SK-N-SH (cell line): ENCODE data around the gene GRB2.

Source experiments
- FOSL2 ChIP-seq: IDR thresholded peaks from 2 replicates; pipeline ENCODE4 v1.4.0; 2012; ENCODE audit warnings: low read depth, mild to moderate bottlenecking, moderate library complexity, borderline replicate concordance
- FOXM1 ChIP-seq: IDR thresholded peaks from 2 replicates; pipeline ENCODE4 v1.4.0; 2012; ENCODE audit warnings: low read depth, mild to moderate bottlenecking
- JUND ChIP-seq: IDR thresholded peaks from 2 replicates; pipeline ENCODE4 v1.4.0; 2012
- POLR2AphosphoS5 ChIP-seq: IDR thresholded peaks from 2 replicates; pipeline ENCODE4 v1.6.1; 2012; ENCODE audit warnings: low read depth, low read length
- RXRA ChIP-seq: IDR thresholded peaks from 2 replicates; pipeline ENCODE4 v1.4.0; 2012; ENCODE audit warnings: low read depth, mild to moderate bottlenecking, borderline replicate concordance
- SIN3A ChIP-seq: IDR thresholded peaks from 2 replicates; pipeline ENCODE4 v1.6.1; 2012; ENCODE audit warnings: low read depth, mild to moderate bottlenecking, low read length, moderate library complexity, borderline replicate concordance
- TCF12 ChIP-seq: IDR thresholded peaks from 2 replicates; pipeline ENCODE4 v1.4.0; 2012
- USF1 ChIP-seq: IDR thresholded peaks from 2 replicates; pipeline ENCODE4 v1.4.0; 2012; ENCODE audit warnings: low read depth, borderline replicate concordance
- TF ChIP-seq, protein P1 (sequence below): fragments of 200-600 bp; sonication (generic); IDR thresholded peaks from 2 replicates; pipeline ENCODE4 v1.6.1; 2017; ENCODE audit warnings: antibody characterized with exemption, mild to moderate bottlenecking, moderate library complexity
- TF ChIP-seq, protein P2 (sequence below): fragments of 150-350 bp; IDR thresholded peaks from 2 replicates; pipeline ENCODE4 v1.6.1; 2017; ENCODE audit warnings: antibody characterized with exemption, low read length, low read depth, borderline replicate concordance

- TF ChIP-seq FOSL2 (no peak), FOXM1 (no peak), USF1 (no peak), POLR2AphosphoS5 (no peak), RXRA (no peak), SIN3A (no peak), JUND (no peak), TCF12 (no peak; the same call in 1 of the 2 replicates)
- TF ChIP-seq, protein P1, sequence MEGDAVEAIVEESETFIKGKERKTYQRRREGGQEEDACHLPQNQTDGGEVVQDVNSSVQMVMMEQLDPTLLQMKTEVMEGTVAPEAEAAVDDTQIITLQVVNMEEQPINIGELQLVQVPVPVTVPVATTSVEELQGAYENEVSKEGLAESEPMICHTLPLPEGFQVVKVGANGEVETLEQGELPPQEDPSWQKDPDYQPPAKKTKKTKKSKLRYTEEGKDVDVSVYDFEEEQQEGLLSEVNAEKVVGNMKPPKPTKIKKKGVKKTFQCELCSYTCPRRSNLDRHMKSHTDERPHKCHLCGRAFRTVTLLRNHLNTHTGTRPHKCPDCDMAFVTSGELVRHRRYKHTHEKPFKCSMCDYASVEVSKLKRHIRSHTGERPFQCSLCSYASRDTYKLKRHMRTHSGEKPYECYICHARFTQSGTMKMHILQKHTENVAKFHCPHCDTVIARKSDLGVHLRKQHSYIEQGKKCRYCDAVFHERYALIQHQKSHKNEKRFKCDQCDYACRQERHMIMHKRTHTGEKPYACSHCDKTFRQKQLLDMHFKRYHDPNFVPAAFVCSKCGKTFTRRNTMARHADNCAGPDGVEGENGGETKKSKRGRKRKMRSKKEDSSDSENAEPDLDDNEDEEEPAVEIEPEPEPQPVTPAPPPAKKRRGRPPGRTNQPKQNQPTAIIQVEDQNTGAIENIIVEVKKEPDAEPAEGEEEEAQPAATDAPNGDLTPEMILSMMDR, result no peak
- TF ChIP-seq, protein P2, sequence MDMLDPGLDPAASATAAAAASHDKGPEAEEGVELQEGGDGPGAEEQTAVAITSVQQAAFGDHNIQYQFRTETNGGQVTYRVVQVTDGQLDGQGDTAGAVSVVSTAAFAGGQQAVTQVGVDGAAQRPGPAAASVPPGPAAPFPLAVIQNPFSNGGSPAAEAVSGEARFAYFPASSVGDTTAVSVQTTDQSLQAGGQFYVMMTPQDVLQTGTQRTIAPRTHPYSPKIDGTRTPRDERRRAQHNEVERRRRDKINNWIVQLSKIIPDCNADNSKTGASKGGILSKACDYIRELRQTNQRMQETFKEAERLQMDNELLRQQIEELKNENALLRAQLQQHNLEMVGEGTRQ, result no peak
Measured at GRCh38 chr17:75273977-75274708, 131.3 kb downstream of the GRB2 start.
